Heart left ventricle (tissue), 13 donors: ENCODE results near the gene CFL1.

Experiments used
- POLR2A ChIP-seq, 2 donors: fragments of 450-650 bp; IDR thresholded peaks; one replicate each; pipeline ENCODE4 v1.6.1; 2017; ENCODE audit warnings: antibody characterized with exemption in 2 of 2, mild to moderate bottlenecking in 2 of 2, moderate library complexity in 2 of 2
- TF ChIP-seq, protein P1 (sequence below), 12 donors: fragments of 200-600 bp; sonication (generic) in 4 of 12; IDR thresholded peaks; one replicate each; pipeline versions ENCODE4 v1.5.0 to v1.8.0; 2018 to 2022; ENCODE audit warnings: antibody characterized with exemption in 12 of 12, mild to moderate bottlenecking in 5 of 12
- donor health status: ischemic (EF 13 %, LVEDD 7.1; RV severe dilation, severe dysfunction).
- donor health status: DM: no; HTN: yes; CAD: no.
- donor health status: DM: no; HTN: no; CAD: no.
- donor health status: ischemic (EF 25% LVEDD 6.9; RV normal size, moderate dysfunction).
- donor health status: ischemic (EF 25% LVEDD 5.7; RV mildly dilated, moderate dysfunction).
- donor health status: ischemic (EF 35%, LVEDD 5.7; RV mildly dilated, moderate dysfunction).
- donor health status: nonischemic (EF 11% LVEDD 7.7; RV severe dilation, severe dysfunction).
- donor health status: DM: yes; HTN: yes; CAD: no.
- donor health status: PGD.
- donor health status: ischemic (EF 29% LVEDD 5.4; RV normal size, mild dysfunction).
- donor health status: nonischemic (EF 23%, LVEDD 6.1; RV moderate dilation, normal function).

GRCh38 chr11:65842144-65842543 is 15.8 kb downstream of the CFL1 start:
- TF ChIP-seq, protein P1, sequence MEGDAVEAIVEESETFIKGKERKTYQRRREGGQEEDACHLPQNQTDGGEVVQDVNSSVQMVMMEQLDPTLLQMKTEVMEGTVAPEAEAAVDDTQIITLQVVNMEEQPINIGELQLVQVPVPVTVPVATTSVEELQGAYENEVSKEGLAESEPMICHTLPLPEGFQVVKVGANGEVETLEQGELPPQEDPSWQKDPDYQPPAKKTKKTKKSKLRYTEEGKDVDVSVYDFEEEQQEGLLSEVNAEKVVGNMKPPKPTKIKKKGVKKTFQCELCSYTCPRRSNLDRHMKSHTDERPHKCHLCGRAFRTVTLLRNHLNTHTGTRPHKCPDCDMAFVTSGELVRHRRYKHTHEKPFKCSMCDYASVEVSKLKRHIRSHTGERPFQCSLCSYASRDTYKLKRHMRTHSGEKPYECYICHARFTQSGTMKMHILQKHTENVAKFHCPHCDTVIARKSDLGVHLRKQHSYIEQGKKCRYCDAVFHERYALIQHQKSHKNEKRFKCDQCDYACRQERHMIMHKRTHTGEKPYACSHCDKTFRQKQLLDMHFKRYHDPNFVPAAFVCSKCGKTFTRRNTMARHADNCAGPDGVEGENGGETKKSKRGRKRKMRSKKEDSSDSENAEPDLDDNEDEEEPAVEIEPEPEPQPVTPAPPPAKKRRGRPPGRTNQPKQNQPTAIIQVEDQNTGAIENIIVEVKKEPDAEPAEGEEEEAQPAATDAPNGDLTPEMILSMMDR (IDR thresholded peaks at IDR 0.05): no peak
- no peak for TF ChIP-seq POLR2A (IDR thresholded peaks at IDR 0.05)
